Measurements from ENCODE around the gene METTL9.

DNA sequence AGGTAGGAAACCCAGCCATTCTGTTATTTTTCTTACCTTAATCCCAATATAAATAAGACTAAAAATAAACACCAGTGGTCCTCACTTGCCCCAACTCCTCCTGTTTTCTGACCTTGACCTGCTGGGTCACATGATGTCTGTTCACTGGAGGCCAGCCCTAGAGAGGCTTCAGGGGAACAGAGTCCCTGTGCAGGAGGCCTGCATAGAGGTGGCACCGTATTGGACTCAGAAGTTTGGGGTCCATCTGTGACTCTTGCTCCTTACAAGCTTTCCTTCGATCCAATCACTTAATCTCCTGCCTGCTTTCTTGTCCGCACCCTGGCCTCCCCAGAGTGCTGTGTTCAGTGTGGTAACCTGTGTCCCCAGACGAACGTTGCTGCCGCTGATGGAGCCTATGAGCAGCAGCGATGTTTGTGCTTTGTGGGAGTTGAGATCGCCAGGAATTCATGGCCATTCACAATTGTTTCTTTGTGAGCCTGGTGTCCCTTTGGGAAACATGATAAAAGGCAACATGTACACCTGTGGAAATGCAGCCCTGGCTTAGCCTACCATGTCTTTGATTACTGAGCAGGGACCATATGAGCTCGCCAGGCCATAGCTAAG, 48.3 kb downstream of the METTL9 start:
- TF ChIP-seq, protein P1, sequence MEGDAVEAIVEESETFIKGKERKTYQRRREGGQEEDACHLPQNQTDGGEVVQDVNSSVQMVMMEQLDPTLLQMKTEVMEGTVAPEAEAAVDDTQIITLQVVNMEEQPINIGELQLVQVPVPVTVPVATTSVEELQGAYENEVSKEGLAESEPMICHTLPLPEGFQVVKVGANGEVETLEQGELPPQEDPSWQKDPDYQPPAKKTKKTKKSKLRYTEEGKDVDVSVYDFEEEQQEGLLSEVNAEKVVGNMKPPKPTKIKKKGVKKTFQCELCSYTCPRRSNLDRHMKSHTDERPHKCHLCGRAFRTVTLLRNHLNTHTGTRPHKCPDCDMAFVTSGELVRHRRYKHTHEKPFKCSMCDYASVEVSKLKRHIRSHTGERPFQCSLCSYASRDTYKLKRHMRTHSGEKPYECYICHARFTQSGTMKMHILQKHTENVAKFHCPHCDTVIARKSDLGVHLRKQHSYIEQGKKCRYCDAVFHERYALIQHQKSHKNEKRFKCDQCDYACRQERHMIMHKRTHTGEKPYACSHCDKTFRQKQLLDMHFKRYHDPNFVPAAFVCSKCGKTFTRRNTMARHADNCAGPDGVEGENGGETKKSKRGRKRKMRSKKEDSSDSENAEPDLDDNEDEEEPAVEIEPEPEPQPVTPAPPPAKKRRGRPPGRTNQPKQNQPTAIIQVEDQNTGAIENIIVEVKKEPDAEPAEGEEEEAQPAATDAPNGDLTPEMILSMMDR (IDR thresholded peaks at IDR 0.05), result no peak
- no peak for TF ChIP-seq POLR2A (IDR thresholded peaks at IDR 0.05)
